Measurements from ENCODE around the gene NGDN.

Gene NGDN

GRCh38 chr14:23432946-23433345, 36.6 kb upstream of the NGDN start:
- Histone ChIP-seq H3K36me3 (ENCODE audit: control insufficient read depth, insufficient read depth, low read length) (no peaks in the 10 kb centered on the region), H3K27me3 (replicated peaks; ENCODE audit: control insufficient read depth, insufficient read depth, low read length) (no peaks in the 10 kb centered on the region; the same call in none of the 2 replicates), H3K4me3 (replicated peaks; ENCODE audit: low read depth, low read length) (no peak overlapping the region)
- no peak for DNase-seq (ENCODE audit: extremely low read depth, insufficient read length)
- no peak for TF ChIP-seq CTCF (IDR thresholded peaks at IDR 0.05; ENCODE audit: insufficient read depth, low read length, poor library complexity, severe bottlenecking)

DNA sequence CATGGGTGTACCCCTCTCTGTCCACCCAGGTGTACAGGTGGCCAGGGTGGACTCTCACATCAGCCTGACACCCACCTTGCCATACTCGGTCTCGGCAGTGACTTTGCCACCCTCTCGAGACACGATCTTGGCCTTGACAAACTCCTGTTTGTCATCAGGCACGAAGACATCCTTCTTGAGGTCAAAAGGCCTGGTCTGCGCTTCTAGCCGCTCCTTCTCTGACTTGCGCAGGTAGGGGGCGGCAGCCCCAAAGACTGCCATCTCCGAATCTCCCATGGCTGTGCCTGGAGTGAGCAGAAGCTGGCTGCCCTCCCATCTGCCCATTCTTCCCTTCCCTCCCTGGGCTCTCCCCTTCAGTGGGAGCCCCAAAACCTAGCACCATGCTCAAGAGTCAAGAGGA, 36.0 kb upstream of the NGDN start:
- DNase-seq (ENCODE audit: extremely low read depth, insufficient read length): no peak
- H3K27me3 ChIP-seq (replicated peaks; ENCODE audit: control insufficient read depth, insufficient read depth, low read length): no peaks in the 10 kb centered on the region; the same call in none of the 2 replicates
- no peak for TF ChIP-seq CTCF (IDR thresholded peaks at IDR 0.05; ENCODE audit: insufficient read depth, low read length, poor library complexity, severe bottlenecking)

GRCh38 chr14:23434488-23435222, 34.8 kb upstream of the NGDN start:
- no peak overlapping the region for H3K4me3 ChIP-seq (replicated peaks; ENCODE audit: low read depth, low read length)
- no peaks in the 10 kb centered on the region; the same call in none of the 2 replicates for H3K27me3 ChIP-seq (replicated peaks; ENCODE audit: control insufficient read depth, insufficient read depth, low read length)
- no peak for DNase-seq (ENCODE audit: extremely low read depth, insufficient read length)
- H3K36me3 ChIP-seq (ENCODE audit: control insufficient read depth, insufficient read depth, low read length): no peaks in the 10 kb centered on the region
- no peak for TF ChIP-seq CTCF (IDR thresholded peaks at IDR 0.05; ENCODE audit: insufficient read depth, low read length, poor library complexity, severe bottlenecking)

More for the DNA sequence above, 36.0 kb upstream of the NGDN start:
- Histone ChIP-seq H3K36me3 (ENCODE audit: control insufficient read depth, insufficient read depth, low read length) (no peaks in the 10 kb centered on the region), H3K4me3 (replicated peaks; ENCODE audit: low read depth, low read length) (no peak overlapping the region)

DNA sequence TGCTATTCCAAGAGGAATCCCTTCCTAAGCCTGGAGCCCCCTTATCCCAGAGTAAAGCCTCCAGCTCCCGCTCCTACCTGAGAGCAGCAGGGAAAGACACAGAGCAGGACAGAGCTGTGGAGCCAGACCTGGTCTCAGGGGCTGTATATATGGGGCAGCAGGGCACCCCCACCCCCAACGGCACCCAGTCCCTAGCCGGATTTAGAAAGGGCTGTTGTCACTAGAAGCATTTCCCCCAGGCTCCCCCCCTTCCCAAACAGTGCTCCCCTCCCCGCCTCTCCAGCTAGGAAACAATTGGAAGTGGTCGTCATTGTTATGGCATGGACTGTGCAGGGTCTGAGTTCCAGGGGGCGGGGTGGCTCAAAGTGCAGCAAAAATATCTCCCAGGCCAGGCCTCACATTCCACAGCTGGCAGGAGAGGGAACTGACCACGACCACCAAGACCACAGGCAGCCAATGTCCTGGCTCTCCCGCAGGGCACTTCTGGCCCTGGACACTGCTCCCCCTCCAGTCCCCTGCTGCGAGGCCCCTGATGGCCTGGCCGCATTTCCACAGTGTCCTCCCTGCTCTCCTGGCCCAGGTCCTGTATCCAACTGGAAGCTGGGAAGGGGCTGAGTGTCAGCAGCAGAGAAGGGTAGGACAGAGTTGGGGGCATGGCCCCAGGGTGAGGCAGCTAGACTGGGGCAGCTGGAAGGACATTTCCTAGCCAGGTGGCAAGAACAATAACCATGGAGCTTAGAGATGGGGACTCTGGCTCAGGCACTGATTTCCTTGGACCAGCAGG, 33.8 kb upstream of the NGDN start, which contains the start of gene MYH7:
Gene MYH7 (minus strand): TSS at position 118 of the 784 bp plus-strand sequence. CDS start 1,928 bp downstream, outside the sequence.
- no peak within 1 kb of the TSS for H3K4me3 ChIP-seq (replicated peaks; ENCODE audit: low read depth, low read length)
- no peak for DNase-seq (ENCODE audit: extremely low read depth, insufficient read length)
- no peaks in the 10 kb centered on the region for H3K36me3 ChIP-seq (ENCODE audit: control insufficient read depth, insufficient read depth, low read length)
- no peaks in the 10 kb centered on the region; the same call in none of the 2 replicates for H3K27me3 ChIP-seq (replicated peaks; ENCODE audit: control insufficient read depth, insufficient read depth, low read length)
- TF ChIP-seq CTCF (IDR thresholded peaks at IDR 0.05; ENCODE audit: insufficient read depth, low read length, poor library complexity, severe bottlenecking): no peak

DNA sequence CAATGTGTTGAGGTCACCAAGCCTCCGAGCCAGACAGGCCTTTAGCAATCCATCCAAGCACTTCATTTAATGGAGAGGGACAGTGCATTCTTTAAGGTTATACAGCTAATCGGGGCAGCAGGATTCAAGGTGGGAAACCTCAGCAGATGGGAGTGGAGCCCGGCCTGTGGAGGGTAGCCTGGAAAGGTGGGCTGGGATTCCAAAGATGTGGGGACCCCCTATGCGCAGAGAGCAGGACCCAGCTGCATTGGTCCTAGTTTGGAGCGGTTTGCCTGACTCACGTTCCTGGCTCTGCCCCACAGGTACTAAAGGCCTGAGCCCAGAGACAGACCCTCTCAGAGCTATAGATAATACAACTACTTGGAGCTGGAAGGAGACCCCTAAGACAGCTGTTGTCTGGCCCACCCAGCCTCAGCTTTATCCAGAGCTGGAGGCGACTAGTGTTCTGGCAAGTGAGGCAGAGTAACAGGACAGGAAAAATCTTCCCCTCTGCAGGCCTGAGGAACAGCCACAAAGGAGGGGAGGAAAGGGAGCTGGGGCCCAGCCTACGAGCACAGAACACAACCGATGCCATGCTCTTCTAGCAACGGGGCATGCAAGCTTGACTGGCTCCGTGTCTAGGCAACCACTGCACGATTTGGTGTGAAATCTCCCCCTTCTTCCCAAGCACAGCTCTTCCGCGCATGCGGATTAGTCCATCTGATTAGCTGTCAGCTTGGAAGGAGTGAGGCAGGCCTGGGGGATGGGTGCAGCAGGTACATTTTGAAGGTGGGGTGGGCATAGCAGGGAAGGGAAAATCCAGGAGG, 33.0 kb upstream of the NGDN start:
- TF ChIP-seq CTCF (IDR thresholded peaks at IDR 0.05; ENCODE audit: insufficient read depth, low read length, poor library complexity, severe bottlenecking): no peak
- no peaks in the 10 kb centered on the region for H3K36me3 ChIP-seq (ENCODE audit: control insufficient read depth, insufficient read depth, low read length)
- no peaks in the 10 kb centered on the region; the same call in none of the 2 replicates for H3K27me3 ChIP-seq (replicated peaks; ENCODE audit: control insufficient read depth, insufficient read depth, low read length)
- no peak overlapping the region for H3K4me3 ChIP-seq (replicated peaks; ENCODE audit: low read depth, low read length)
- DNase-seq (ENCODE audit: extremely low read depth, insufficient read length): no peak
